SH-SY5Y (cell line): ENCODE results near the gene PPP1R12B.

Experiments used
- GATA2 ChIP-seq: IDR thresholded peaks from 2 replicates; pipeline ENCODE4 v1.6.1; 2011; ENCODE audit warnings: mild to moderate bottlenecking, low read depth, low read length
- GATA3 ChIP-seq: IDR thresholded peaks from 2 replicates; pipeline ENCODE4 v1.6.1; 2011; ENCODE audit warnings: low read depth, mild to moderate bottlenecking, low read length, moderate library complexity

DNA sequence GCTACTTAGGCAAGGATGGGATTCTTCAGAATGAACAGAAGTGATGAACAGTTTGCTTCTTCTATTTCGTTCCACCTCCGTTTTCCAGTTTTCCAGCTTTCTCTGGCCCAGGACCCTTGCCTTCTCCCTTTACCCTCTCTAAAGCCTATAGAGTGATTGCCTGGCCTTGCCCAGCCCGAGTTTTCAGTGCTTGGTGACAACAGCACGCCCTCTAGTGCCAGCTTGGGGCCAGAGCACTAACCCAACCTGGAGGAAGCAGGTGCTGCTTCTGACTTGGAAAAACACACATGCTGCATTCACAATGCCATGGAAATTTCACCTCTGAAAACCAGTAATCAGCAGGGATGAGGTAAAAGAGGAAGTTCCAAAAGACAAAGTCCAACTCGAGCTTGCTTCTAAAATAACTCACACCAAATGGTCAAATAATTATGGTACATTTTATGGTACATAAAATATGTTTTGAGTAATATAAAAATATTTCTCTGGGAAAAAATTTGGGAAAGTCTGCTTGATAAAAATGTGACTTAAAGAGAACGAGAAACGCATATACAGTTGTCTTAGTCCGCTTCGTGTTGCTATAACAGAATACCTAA is 32.8 kb upstream of the PPP1R12B start:
- no peak for TF ChIP-seq GATA2
- TF ChIP-seq GATA3, result no peak
